Activated gamma-delta T cell (primary cell): ENCODE data around the gene HBB.

ENCODE experiments used
- DNase-seq: peaks from one replicate; lab custom pipeline; 2025; lab: John Stamatoyannopoulos, UW

The HBB gene

DNA sequence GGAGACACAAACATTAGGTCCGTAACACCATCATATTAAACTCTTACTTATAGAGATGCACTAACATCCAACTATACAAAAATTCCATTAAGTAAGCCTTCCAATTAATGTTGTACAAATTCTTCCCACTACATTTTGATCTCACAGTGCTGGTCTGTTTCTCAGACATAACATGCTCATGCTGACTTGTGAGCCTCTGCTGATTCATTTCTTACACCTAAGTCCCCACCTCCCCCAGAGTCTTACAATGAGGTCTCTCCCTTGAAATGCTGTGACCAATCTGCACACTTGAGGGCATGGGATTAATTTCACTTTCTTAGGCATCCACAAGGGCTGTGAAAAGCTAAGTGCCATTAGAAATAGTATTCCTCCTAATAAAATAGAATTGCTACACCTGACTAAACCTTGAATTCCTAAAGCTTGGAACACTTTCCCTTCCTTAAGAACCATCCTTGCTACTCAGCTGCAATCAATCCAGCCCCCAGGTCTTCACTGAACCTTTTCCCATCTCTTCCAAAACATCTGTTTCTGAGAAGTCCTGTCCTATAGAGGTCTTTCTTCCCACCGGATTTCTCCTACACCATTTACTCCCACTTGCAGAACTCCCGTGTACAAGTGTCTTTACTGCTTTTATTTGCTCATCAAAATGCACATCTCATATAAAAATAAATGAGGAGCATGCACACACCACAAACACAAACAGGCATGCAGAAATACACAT, 20.8 kb upstream of the HBB start:
- no peak for DNase-seq

GRCh38 chr11:5246772-5247471, 20.1 kb upstream of the HBB start:
- DNase-seq = no peak

DNA sequence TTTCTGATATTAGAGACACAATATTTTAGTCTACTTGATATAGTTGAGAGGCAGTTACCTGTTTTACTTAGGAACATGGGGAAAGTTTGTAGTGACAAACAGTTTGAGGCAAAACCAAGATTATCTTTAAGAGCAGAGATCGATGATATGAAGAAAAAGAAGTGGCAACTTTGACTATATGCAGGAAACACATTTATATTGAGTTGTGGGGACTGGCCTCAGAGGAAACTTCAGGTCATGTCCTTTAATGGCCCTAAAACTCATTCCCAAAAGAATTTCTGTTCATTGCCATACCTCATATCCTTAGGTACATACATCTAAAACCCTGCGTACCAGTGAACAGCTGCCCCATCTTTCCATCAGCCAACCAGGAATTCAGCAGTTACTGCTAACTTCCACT, 18.3 kb upstream of the HBB start:
- no peak for DNase-seq

DNA sequence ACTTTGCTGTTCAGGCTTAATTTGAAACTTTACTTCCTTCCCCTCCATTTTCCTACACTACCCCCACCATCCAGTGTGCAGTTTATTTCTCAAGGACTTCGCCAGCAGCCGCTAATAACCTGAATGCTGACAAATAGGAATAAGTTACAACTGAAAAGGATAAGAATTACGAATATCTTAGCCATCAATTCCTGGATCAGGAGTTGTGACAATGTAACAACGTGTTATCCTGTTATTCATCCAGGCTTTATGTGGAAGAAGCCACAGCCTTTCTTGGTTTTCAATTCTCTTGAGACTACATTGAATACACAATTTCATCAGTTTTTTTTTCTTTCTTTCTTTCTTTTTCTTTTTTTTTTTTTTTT, 16.9 kb upstream of the HBB start:
- no peak for DNase-seq

DNA sequence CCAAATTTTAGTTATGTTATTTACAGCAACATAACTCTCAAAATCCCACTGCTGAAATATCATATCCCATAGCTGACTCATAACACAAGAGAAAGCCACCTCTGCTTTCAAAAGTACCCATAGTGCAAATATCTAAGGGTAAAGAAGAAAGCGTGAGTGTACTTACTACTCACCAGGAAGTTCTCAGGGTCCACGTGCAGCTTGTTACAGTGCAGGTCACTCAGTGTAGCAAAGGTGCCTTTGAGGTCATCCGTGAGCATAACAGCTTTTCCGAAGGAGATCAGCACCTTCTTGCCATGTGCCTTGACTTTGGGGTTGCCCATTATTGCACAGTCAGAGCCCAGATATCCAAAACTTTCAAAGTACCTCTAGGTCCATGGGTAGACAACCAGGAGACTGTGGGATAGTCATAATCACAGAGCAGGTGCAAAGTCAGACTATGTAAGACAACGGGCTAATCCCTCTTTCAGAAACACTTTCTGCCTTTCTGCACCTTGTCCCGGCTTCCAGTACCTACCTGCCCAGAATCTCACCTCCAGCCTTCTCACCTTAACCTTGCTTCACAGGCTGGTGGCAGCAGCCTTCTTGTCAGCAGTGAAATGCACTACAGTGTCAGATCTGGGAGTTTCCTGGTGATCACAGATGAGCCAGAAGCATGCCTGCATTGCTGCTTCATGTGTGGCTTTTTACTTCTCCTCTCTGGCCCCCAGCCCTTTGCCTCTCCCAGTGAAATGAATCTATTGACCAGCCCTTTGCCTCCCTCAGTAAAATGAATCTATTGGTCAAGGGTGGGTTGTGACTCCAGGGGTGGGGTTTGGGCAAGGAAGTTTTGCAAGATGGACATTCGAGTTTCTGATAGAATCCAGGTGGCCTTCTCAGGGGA, 16.3 kb upstream of the HBB start:
- DNase-seq = no peak

DNA sequence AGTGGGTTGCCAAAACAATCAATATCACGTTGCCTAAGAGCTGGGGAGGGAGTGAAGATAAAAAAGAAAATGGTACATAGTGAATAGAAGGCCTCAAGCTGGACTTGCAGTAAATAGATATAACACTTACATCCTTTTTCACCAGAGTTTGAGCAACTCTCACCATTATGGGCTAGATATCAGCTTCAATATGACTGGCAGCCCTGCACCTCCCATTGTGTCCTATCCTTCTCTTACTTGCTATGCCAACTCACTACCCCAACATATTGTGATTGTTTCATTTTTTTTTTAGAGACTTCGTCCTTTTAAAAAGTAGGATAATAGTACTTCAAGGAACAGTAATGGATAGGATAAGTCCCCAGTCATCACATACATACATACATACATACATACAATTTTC, 15.3 kb upstream of the HBB start:
- DNase-seq = no peak

GRCh38 chr11:5241458-5241857, 14.6 kb upstream of the HBB start:
- DNase-seq = no peak

DNA sequence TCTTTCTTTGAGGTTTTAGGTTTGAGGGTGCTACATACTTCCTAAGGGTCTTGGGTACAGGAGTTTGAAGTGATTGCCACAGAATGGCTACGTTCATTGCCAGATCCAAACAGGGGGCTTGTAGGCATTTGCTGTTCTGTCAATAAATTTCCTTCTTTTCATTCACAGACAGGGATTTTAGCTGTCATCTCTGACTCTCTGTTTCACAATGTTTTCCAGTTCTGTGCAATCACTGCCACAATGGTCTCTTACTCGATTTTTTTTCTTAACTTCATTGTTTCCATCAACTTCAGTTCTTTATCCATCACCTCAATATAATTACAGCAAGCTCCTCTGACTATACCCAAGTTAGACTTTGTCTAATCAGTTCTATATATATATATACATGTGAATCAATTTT, 13.6 kb upstream of the HBB start:
- no peak for DNase-seq

DNA sequence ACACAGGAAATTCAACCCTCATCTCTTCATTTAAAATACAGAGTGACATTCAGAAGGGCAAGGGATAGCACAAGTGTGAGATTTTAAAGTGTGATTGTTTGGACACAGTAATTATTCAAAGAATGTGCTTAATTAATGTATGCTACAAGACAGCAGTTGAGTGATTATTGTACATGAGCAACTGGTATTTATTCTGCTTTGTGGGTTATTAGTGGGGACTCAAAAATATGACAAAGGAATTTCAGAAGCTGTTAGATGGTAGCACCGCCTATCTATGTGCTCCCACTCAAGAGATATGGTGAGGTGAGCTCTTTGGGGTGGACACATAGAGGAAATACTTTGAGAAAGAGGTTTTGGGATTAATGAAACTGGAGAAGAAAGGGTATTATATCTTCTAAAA, 13.2 kb upstream of the HBB start:
- DNase-seq = no peak

DNA sequence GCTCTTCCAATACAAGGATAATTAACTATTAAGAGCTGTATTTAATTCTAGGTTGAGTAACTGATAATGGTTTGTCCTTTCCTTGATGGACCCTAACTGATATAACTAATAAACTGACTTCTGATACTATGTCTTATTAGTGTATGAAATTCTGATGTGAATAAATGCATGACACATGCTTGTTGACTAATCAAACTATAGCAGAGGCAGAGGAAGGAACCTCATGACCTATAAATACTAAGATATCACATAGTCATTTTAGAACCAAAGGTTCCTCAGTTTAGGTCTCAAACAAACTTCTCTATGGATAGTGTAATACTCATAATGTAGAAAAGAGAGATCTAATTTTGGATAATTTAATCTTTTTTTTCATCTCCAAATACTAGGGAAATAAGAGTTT, 12.2 kb upstream of the HBB start:
- DNase-seq = no peak

DNA sequence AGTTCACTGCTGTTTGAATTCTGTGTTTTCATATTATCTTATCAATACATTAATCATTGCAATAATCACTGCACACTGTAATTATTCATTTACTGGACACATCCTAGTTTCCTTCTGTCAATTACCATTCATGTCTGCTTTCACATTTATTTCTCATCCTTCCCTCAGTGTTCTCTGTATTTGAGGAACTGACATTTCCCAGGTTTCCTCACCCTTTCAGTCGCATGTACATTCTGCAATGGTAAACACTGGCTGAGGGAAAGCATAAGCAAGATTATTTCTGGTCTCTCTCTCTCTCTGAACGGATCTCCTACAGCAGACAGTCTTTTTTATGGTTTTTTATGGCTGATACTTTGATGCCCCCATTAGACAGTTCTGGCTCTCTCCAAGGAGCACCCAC, 11.6 kb upstream of the HBB start:
- DNase-seq = no peak

- DNase-seq = no peak
Measured at GRCh38 chr11:5237420-5237819, 10.5 kb upstream of the HBB start.

DNA sequence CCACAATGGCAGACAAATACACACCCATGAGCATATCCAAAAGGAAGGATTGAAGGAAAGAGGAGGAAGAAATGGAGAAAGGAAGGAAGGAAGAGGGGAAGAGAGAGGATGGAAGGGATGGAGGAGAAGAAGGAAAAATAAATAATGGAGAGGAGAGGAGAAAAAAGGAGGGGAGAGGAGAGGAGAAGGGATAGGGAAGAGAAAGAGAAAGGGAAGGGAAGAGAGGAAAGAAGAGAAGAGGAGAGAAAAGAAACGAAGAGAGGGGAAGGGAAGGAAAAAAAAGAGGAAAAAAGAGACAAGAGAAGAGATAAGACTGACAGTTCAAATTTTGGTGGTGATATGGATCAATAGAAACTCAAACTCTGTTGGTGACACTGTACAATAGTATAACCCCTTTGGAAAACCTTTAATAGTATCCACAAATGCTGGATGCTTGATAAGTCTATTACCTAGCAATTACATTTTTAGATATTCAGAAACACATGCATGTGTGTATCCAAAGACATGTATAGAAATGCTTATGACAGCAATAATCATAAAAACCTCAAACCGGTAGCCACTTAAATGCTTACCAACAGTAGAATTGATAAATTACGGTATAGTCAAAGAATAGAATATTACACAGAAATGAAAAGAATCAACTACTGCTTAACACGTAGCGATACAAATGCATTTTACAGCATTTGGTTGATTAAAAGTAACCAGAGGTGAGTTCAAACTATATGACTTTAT, 8.7 kb upstream of the HBB start:
- no peak for DNase-seq

- DNase-seq = no peak
Measured at GRCh38 chr11:5234381-5234834, 7.5 kb upstream of the HBB start, which contains the start of gene HBD. Gene HBD, minus strand, starts transcription at chr11:5234483. Its CDS starts 50 bp downstream, at chr11:5234433.

GRCh38 chr11:5233307-5233706, 6.4 kb upstream of the HBB start:
- DNase-seq = no peak

GRCh38 chr11:5232821-5233220, 6.0 kb upstream of the HBB start:
- no peak for DNase-seq

DNA sequence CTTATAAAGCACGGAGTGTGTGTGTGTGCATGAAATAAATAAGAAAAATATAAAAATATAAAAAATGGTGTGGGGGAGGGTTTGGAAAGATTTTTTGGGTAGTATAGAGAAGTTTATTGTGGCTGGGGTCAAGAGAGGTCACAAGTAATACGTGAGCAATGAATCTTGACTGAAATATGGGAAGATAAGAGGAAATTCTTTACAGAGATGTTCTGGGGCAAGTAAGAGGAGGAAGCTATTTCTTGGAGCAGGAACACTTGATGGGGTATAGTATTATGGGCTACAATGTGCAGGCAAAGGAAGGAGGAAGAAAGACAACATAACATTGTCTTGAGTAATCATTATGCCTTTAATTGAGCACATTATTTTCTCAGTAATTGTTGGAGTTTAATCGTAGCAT, 5.3 kb upstream of the HBB start:
- no peak for DNase-seq

DNA sequence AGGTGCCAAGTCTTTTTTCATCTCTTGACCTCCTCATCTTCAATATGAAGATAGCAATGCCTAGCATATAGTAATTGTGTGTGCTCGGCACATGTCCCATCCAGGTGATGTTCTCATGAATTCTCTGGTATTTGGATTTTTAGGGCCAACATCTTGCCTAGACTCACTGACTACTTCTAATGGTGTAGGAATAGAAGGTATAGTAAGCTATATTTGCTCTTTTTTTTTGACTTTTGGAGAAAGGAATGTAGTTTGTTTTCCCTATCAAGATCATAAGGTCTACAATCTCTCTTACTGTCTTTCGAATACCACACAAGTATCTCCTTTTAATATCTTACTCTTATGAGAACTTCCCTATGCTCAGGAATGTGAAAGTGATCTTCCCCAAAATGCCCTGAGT, 4.2 kb upstream of the HBB start:
- DNase-seq = no peak

GRCh38 chr11:5230266-5230665, 3.4 kb upstream of the HBB start:
- DNase-seq = no peak

DNA sequence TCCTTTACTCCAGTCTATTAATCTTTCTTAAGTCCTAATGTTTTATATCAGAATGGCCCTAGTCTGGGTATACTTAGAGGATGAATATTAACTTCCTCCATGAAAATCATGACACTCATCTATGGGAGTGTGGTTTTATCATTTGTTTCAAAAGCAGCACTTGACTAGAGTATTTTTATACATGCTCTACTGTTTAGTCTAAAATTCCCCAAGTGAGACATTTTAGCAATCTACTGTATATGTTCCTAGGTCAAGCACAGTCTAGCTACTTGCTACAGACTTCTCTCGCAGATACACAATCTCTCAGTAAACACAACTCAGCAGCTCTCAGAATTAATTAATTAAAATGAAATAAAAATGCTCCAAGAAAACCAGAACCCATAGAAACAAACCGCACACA, 2.9 kb upstream of the HBB start:
- no peak for DNase-seq

DNA sequence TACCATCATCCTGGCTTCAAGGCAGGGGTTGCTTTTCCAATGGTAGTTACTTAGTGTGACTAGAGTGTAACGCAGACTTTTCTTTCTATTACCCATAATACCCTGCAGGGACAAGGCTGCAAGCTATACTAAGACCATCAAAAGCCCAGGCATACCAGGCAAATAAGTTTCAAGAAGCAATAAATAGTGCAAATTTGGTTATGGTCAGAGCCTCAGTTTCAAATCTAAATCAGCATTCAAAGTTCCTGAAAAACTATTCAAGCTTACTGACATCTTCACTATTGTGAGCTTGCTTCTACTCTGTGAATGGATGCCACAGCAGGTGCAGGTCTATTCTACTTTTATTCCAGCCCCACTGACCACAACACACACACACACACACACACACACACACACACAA, 2.5 kb upstream of the HBB start:
- no peak for DNase-seq

DNA sequence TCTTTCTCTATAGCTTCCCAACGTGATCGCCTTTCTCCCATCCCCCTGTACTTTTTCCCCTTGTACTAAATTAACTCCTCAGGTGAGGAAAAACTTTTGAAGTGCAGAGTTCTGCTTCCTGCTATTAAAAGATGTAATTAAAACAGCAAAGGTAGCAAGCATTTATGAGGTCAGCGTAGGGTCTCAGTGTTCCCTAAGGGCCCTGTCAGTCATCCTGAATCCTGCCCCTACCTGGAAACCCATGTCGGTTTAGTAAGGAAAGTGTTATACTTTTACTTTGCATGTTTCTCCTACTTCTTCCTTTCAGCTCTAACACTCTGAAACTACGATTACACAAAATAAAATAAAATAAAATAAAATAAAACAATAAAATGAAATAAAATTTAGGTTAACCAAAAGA, 1.3 kb upstream of the HBB start:
- no peak for DNase-seq
